Measurements from ENCODE around the gene GLYR1.

GRCh38 chr16:4797805-4798252, 49.3 kb downstream of the GLYR1 start:
- no peak for TF ChIP-seq CTCF (IDR thresholded peaks at IDR 0.05)
- TF ChIP-seq RFX5 (IDR thresholded peaks at IDR 0.05) = no peak
- no peak for TF ChIP-seq E2F6 (IDR thresholded peaks at IDR 0.05; ENCODE audit: borderline replicate concordance, low read depth)
- TF ChIP-seq POLR2A (IDR thresholded peaks at IDR 0.05; ENCODE audit: low read length) = no peak
- TF ChIP-seq NR3C1 (IDR thresholded peaks at IDR 0.05) = no peak
- TF ChIP-seq KDM5A (IDR thresholded peaks at IDR 0.05) = no peak
- TF ChIP-seq POLR2AphosphoS2 (conservative IDR thresholded peaks at IDR 0.05; ENCODE audit: low read length) = no peak
- no peak for TF ChIP-seq MAZ (IDR thresholded peaks at IDR 0.05; ENCODE audit: borderline replicate concordance, low read depth, low read length)
- TF ChIP-seq CHD2 (IDR thresholded peaks at IDR 0.05; ENCODE audit: low read length, partially characterized antibody) = no peak
- TF ChIP-seq MAFK (IDR thresholded peaks at IDR 0.05; ENCODE audit: partially characterized antibody) = no peak
- no peak for TF ChIP-seq RAD21 (conservative IDR thresholded peaks at IDR 0.05 in 1 of 2, IDR thresholded peaks at IDR 0.05 in 1 of 2)
- TF ChIP-seq BCL3 (IDR thresholded peaks at IDR 0.05) = no peak
- no peak for TF ChIP-seq USF2 (IDR thresholded peaks at IDR 0.05)

Data from A549 (cell line).